Dermis blood vessel endothelial cell (primary cell): ENCODE results near the gene PCDHA1. TPM values are rescaled to one million over a fixed set of nuclear protein-coding genes. Genes with fewer than 3 reads are reported as not detected.
A peak's percentile ranks its signal among the peaks of the same experiment; 100 is the strongest.

Source experiments
- DNase-seq: peaks from one replicate; pipeline ENCODE4 v3.0.0; 2010
- total RNA-seq: library from RNA; depleted of rRNA; stranded (reverse); fragments of >200 nt; gene quantifications from 2 replicates; pipeline ENCODE4 v1.2.3, GENCODE V29; 2014

PCDHA1 gene
- total RNA-seq, 1 donor from 2014 or later: 0.17 TPM

- DNase-seq: no peak
Measured at GRCh38 chr5:140989254-140990020, 203.5 kb downstream of the PCDHA1 start.

DNA sequence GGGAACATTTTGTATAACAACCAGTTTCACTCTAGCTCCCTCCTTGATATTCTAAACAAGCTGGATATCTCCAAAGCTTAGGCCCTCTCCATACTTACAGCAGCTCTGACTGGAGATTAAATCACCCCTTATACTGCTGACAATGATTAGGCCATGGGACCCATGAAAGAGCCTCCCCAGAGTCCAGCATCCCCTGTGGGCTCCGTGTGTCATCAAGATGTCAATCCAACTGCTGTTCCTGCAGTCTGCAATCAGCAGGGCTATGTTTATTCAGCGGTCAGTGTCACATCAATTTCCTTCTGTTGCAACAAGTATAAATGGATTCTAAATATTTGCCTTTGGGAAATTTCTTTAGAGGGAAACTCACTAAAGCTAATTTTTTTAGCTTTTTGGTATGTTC is 206.9 kb downstream of the PCDHA1 start:
- no peak for DNase-seq

DNA sequence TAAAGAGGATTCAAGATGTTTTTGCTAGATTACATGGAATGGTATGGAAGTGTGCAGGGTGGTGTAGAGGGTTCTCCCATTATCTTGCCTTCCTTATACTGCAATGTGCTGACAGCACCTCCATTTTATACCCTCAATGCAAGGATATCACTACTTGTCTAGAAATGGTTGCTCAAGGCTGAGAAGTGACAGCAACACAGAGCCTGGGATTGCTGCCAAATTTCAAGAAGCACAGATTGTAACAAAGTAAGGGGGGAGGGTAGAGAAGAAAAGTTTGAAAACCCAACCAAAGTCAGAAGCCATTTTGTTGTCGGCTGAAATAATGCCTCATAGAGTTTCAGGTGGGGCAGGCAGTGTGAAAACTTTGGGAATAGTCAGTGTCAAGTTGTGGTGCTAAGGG is 210.1 kb downstream of the PCDHA1 start:
- DNase-seq: no peak

DNA sequence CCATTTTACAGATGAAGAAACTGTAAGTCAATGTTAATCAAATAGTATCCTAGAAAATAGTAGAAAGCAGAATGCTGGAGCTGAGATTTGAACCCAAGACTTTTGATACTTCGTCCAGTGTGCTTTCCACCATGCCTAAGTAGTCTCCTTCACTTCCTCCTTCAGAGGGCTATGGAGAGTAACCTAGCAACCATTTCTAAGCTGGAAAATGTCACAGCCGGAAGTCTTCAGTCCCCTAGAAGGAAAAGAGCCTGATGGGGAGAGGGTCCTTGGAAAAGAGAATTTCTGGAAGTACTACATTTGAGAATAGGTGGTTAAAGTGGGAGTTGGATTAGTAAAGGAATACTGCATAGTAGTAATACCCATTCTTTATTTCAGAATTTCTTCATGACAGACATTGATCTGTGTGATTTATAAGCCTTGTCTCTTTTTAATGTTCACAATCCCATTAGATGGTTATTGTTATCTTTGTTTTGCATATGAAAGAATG is 213.0 kb downstream of the PCDHA1 start:
- DNase-seq: no peak

GRCh38 chr5:141001446-141001843 is 215.5 kb downstream of the PCDHA1 start:
- no peak for DNase-seq

- no peak for DNase-seq
Measured at GRCh38 chr5:141001844-141002604, 216.1 kb downstream of the PCDHA1 start.

- DNase-seq: no peak
Measured at GRCh38 chr5:141002605-141002965, 216.6 kb downstream of the PCDHA1 start.

DNA sequence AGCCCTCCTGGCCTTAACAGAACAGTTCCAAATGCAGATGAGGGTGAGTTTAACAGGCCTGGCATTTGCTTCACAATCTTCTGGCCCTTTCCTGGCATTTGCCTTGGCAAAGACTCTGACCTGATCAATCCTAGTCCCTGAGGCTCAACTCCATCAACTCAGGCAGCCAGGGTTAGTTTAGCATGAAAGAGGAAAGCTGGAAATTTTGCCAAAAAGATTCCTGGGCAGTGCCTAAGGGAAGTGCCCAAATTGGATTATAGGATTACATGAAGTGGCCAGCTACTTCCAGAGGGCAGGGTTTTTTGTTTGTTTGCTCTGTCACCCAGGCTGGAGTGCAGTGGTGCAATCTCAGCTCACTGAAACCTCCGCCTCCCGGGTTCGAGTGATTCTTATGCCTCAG is 217.1 kb downstream of the PCDHA1 start:
- DNase-seq: no peak

DNA sequence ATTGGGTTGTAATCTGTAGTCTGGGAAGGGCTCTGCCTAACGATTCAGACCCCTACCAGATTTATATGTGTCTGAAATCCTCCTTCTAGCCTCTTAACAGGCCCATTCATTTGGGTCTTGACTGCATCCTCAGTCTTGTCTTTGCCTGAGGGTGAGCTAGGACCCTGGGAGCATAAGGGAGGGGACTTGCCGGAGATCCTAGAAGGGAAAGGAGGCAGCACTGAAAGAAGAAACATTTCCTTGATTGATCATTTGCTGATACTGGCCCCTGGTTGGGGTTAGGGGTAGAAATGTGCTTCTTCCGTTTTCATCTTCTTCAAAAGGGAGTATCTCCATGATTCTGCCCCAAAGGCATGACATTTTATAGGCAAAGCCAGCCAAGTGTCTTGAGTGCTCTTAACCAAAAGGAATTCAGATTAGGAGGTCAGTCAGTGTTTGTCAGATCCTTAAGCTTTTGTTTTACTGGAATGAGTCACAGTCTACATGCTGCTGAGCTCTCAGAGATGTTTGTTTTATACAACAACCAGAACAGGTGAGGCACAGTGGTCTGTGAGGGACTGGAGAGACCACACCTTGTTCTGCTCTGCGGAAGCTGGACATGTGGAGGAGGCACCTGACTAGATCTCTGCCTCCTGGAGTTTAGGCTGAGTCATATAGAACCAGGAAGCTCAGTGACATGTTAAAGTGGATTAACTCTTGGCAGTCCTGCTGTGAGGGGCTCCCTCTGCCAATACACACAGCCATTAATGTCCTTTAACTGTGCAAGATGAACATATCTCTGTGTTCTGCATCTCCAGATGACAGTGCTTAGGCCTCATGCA is 218.1 kb downstream of the PCDHA1 start:
- DNase-seq: no peak

DNA sequence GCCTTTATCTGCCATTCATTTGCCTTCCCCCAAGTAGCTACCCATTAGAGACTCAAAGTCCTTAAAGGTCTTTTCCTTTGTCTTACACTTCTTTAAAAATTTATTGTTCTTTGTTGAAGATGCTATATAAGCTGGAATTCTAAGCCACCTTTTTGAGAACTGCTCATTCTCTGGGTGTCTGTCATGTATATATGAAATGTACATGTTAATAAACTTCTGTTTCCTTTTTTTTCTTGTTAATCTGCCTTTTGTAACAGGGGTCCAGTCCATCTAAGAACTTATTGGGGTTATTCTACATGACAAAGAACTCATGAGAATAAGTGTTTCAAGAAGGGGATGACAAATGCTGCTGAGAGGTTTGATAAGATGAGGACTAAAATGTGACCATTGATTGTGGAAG is 221.9 kb downstream of the PCDHA1 start:
- no peak for DNase-seq

GRCh38 chr5:141010047-141010793 is 224.3 kb downstream of the PCDHA1 start:
- no peak for DNase-seq

DNA sequence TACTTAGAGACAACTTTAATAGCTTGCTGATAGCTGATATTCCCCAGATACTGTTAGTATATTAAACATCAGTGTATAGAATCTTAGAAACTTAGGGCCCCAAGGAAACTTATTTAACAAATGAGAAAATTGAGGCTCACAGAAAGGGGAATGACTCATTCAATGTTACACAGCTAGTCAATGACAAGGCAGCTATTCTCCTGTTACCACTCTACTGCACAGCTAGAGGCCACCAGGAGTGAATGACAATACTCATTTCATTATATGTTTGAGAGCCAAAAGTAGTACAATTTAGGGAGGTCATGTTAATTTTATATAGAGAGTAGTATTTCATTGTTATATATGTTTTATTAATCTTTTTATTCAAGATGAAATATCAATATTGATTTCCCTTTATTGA is 232.0 kb downstream of the PCDHA1 start:
- no peak for DNase-seq

DNA sequence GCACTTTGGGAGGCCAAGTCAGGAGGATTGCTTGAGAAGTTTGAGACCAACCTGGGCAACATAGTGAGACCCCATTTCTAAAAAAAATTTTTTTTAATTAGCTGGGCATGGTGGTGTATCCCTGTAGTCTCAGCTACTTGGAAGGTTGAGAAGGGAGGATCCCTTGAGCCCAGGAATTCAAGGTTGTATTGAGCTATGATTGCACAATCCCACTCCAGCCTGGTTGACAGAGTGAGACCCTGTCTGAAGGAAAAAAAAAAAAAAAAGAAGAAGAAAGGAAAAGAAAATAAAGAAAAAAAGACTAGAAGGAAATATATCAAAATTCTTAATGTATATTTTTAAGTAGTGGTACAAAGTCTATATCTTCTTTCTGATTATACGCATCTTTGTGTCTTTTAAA is 236.4 kb downstream of the PCDHA1 start:
- DNase-seq: no peak

GRCh38 chr5:141031006-141031405 is 245.1 kb downstream of the PCDHA1 start:
- no peak for DNase-seq

- DNase-seq: no peak
Measured at GRCh38 chr5:141032626-141033025, 246.7 kb downstream of the PCDHA1 start.

DNA sequence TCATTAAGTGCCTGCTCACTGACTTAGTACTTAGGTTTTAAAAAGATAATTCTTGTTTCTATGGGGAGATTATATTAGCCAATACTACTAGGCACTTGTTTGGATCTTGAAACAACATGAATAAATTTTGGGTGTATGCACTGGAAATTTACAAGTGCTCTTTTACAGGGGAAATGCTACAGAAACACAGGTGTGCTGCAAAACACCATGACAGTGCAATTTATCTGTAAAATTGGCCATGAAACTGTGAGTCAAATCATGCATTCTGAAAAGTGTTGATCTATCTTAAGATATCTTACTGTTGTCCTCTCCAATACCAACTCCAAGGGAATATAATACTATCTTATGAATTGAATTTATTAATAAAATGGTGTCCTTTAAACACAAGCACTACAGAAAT is 253.1 kb downstream of the PCDHA1 start:
- no peak for DNase-seq

DNA sequence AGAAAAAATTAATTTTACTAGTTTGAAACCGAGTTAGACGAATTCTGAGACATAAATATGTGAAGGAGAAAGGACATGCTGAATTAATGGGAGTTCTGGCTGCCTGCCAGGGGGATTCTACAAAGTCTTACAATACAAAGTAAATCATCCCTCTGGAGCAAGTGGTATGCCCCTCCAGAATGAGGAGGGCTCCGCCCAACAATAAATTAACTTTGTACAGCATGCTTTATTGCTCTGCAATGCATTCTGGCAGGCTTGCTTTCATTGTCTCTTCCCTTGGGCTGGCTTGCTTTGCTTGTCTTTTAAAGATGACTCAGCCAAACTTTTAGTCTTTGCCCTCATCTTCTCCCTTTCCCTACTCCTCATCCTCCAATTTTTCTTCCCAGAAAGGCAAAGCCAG is 253.6 kb downstream of the PCDHA1 start:
- DNase-seq: no peak

DNA sequence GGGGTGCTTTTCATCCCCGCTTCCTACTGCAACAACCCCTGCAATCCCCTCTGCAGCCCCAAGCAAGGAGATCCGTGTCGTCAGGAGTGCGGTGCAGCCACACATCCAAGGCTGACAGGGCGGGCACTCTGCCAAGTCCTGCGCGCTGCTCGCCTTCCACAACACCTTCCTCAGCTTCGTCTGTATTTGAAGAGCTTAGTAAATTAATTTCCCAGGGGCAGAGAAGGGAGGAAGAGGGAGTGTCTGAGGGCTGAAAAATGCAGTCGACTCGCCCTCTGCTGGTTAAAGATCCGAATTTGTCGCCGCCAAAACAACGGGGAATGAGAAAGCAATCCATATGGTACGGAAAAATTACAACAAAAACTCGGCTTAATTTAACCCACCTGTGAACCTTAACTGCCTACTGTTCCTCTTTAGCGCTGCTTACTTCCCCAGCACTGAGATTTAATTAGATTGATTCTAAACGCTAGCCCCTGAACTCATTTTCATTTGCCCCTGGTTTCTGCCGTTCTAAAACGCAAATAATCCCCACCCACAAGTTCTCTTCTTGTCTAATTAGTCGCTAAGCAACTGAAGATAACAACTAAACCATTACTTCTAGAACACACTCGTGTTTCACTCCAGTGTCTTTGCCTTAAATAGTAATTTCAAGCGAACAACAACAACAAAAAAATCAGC is 254.3 kb downstream of the PCDHA1 start:
- peak; percentile 19 for DNase-seq

- peak; percentile 78 for DNase-seq
Measured at GRCh38 chr5:141040771-141041426, 255.0 kb downstream of the PCDHA1 start.

GRCh38 chr5:141041427-141041785 is 255.5 kb downstream of the PCDHA1 start:
- no peak for DNase-seq

DNA sequence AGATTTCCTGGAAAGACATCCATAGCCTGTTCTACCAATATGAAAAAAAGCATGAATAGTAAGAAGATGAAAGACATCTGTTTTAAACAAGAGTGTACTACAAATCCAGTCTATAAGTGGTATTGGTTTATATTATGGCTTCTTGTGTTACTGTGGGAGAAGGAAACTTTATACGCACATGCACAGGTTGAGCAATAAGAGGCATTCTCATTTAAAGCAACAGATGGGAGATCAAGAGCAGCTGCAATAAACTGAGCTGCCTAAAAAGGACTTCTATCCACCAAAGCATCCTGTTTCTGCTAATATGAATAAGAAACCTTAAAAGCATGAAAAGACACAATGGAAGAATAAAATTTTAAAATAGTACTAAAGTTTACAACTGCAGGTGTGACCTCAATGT is 256.6 kb downstream of the PCDHA1 start:
- DNase-seq: no peak
